GM19452 (cell line): ENCODE measurements around the gene AIMP2.
"Not testable (repeated sequence)": the region's sequence is repeated elsewhere in the genome, so short reads cannot be mapped to it uniquely, and the experiment has no call there.

Experiments
- ATAC-seq: cut with Tn5 transposase; IDR thresholded peaks from one replicate; pipeline ENCODE4 v1.9.1; 2021; ENCODE audit not compliant: unreplicated experiment

AIMP2 gene

GRCh38 chr7:6008668-6009611 is at the start of gene AIMP2, which contains the start of gene PMS2:
TSS of gene AIMP2 (plus strand) at chr7:6009272. CDS start at chr7:6009364, 92 bp downstream.
TSS of gene PMS2 (minus strand) at chr7:6009049. CDS start at chr7:6009019, 30 bp downstream.
- ATAC-seq, result peak; percentile 95

GRCh38 chr7:5963205-5963604 is 45.9 kb upstream of the AIMP2 start:
- not testable (repeated sequence) for ATAC-seq

- ATAC-seq, result not testable (repeated sequence)
Observed at GRCh38 chr7:5963810-5964209, 45.3 kb upstream of the AIMP2 start.

GRCh38 chr7:5970347-5970911 is 38.6 kb upstream of the AIMP2 start, which contains the start of gene RSPH10B:
TSS of gene RSPH10B (minus strand) at chr7:5970689. CDS start at chr7:5967116, 3,573 bp downstream.
- ATAC-seq, result not testable (repeated sequence)

- not testable (repeated sequence) for ATAC-seq
Observed at GRCh38 chr7:5973580-5973979, 35.5 kb upstream of the AIMP2 start.

- not testable (repeated sequence) for ATAC-seq
Observed at GRCh38 chr7:5979680-5980314, 29.3 kb upstream of the AIMP2 start.

GRCh38 chr7:5987061-5987460 is 22.0 kb upstream of the AIMP2 start:
- not testable (repeated sequence) for ATAC-seq

- no peak for ATAC-seq
Observed at GRCh38 chr7:5997210-5997808, 11.8 kb upstream of the AIMP2 start.

GRCh38 chr7:6007386-6007785 is 1.7 kb upstream of the AIMP2 start:
- no peak for ATAC-seq

- ATAC-seq, result not testable (repeated sequence)
Observed at GRCh38 chr7:6007835-6008590, 1.1 kb upstream of the AIMP2 start.

- not testable (repeated sequence) for ATAC-seq
Observed at GRCh38 chr7:6010370-6010769, 1.3 kb downstream of the AIMP2 start.

GRCh38 chr7:6011541-6011940 is 2.5 kb downstream of the AIMP2 start:
- no peak for ATAC-seq

- ATAC-seq, result no peak
Observed at GRCh38 chr7:6012355-6013104, 3.5 kb downstream of the AIMP2 start.

- ATAC-seq, result no peak
Observed at GRCh38 chr7:6015917-6016652, 7.0 kb downstream of the AIMP2 start.

GRCh38 chr7:6016653-6016966 is 7.5 kb downstream of the AIMP2 start:
- ATAC-seq, result no peak

- ATAC-seq, result no peak
Observed at GRCh38 chr7:6020371-6021286, 11.6 kb downstream of the AIMP2 start.

GRCh38 chr7:6022707-6023106 is 13.6 kb downstream of the AIMP2 start:
- no peak for ATAC-seq

- ATAC-seq, result no peak
Observed at GRCh38 chr7:6023974-6024435, 14.9 kb downstream of the AIMP2 start.
